Vagina (tissue), 2 donors: ENCODE measurements around the gene MSH3.

Experiments
- CTCF ChIP-seq, 3 experiments: fragments of 450-650 bp in 2 of 3; fragments of 200-600 bp in 1 of 3; sonication (generic) in 1 of 3; IDR thresholded peaks; one replicate each; pipeline ENCODE4 v1.5.1; 2017 to 2019; ENCODE audit warnings: antibody characterized with exemption in 3 of 3, mild to moderate bottlenecking in 2 of 3, moderate library complexity in 2 of 3
- POLR2A ChIP-seq, 2 donors: fragments of 450-650 bp; IDR thresholded peaks; one replicate each; pipeline ENCODE4 v1.6.1; 2017; ENCODE audit warnings: antibody characterized with exemption in 2 of 2, mild to moderate bottlenecking in 2 of 2, moderate library complexity in 2 of 2
- POLR2AphosphoS5 ChIP-seq, 2 donors: sonication (generic); formaldehyde crosslinking; IDR thresholded peaks; one replicate each; pipeline ENCODE4 v1.9.0; 2017; ENCODE audit warnings: antibody characterized with exemption in 2 of 2, mild to moderate bottlenecking in 2 of 2, low read depth in 1 of 2; ENCODE audit not compliant: insufficient read depth in 1 of 2

GRCh38 chr5:80915716-80916115 is 261.3 kb downstream of the MSH3 start:
- no peak for TF ChIP-seq CTCF (IDR thresholded peaks at IDR 0.05)
- TF ChIP-seq POLR2AphosphoS5 (IDR thresholded peaks at IDR 0.05; ENCODE audit: insufficient read depth in 1 of 2, low read depth in 1 of 2), result no peak
- TF ChIP-seq POLR2A (IDR thresholded peaks at IDR 0.05), result no peak
